Hematopoietic multipotent progenitor cell treated with erythropoietin and hydrocortisone succinate and interleukin-3 and kit ligand, for 8 days (in vitro differentiated cells): ENCODE measurements around the gene SLC4A4.

Source experiments
- DNase-seq: peaks from one replicate; pipeline ENCODE4 v3.0.0-alpha.2; 2015

SLC4A4 gene

DNA sequence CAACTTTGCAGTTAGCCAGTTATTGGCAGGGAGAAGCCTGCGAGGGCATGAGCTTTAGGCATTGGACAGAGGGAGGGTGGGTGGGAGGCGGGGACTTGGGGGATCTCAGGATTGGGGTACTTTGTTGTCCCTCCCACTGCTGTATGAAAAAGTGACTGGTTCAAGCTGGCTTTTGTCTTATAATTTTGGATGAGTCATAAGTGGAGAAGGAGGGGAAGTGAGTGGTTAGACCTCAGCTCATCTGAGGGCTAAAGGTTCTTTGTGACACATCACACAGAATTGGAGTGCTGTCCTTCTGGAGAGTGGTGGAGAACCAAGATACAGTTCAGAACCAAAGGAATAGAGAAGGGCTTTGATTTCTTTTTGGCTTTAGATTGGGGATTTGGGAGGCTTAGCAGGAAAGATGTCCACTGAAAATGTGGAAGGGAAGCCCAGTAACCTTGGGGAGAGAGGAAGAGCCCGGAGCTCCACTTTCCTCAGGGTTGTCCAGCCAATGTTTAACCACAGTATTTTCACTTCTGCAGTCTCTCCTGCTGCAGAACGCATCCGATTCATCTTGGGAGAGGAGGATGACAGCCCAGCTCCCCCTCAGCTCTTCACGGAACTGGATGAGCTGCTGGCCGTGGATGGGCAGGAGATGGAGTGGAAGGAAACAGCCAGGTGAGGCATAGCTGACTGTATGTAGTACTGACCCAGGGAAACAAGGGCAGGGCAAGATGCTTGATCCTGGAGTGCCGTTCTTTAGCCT is at the start of gene SLC4A4:
Gene SLC4A4, plus strand, starts transcription at position 175 of the 748 bp plus-strand sequence.
- DNase-seq, result no peak

DNA sequence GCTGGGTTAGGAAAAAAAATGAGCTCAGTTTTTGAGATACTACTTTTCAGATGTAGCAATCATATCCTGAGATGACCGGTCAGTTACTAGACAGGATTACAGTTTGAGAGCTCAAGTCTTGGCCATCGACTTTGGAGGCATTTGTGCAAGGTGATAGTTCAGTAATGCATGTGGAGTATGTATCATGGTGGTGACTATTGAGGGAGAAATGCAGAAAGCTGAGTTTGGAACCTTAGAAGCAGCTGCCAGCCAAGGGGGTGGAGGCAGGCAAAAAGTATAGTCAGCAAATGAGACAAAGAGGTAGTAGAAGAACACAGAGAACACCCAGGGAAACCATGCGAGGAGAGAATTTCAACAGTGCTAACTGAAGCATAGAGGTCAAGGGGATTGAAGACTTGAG is 48.7 kb upstream of the SLC4A4 start:
- DNase-seq, result no peak

DNA sequence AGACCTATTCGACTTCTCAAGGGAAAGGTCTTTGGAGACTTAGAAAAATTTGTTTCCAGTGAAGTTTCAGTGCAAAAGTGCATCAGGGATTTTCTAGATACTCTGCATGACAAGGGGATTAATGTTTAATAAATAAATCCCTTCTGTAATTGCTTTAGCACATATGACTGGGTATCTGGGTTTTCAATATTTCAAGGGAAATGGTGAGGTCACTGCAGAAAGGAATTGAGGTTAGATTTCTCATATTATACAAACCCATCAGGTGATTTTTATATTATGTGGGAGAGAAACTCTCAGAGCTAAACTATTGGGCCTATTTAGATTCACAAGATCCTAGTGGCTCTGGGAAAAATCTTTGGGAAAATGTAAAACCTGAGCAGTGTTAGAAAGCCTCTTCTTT is 48.3 kb upstream of the SLC4A4 start:
- DNase-seq, result no peak

DNA sequence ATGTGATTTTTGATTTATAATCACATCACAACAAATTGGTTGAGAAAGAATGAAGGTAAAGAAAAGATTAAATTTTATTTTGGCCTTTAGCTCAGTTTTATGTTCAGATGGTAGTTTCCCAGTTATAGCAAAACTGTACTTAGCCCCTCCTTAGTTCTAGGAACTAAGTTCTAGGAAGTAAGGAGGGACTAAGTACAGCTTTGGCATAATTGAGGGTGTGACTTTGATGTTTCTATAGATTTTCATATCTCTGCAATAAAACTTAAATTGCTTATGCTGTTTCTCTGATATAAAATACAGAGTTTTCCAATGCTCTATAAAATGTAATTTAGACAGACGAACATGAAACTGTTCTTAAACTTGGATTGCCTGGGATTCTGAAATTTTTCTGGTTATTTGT is 46.6 kb upstream of the SLC4A4 start:
- DNase-seq, result no peak

DNA sequence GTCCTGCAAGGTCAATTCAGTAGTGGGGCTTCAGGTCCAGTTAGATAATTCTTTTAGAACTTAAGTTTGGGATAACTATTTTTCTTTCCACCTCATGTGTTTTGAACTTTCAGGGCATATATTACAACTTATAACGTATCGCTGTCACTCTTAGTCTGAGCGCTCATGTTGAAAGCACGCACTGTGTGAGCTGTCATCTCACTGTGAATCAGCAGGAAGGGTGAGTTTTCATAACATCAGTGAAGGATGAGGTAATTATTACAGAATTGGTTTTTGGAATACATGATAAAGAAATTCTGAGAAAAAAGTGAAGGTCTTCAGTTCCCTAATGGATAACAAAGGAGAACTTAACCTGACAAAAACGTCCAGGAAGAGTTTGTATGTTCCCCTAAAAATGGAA is 45.1 kb upstream of the SLC4A4 start:
- DNase-seq, result no peak

DNA sequence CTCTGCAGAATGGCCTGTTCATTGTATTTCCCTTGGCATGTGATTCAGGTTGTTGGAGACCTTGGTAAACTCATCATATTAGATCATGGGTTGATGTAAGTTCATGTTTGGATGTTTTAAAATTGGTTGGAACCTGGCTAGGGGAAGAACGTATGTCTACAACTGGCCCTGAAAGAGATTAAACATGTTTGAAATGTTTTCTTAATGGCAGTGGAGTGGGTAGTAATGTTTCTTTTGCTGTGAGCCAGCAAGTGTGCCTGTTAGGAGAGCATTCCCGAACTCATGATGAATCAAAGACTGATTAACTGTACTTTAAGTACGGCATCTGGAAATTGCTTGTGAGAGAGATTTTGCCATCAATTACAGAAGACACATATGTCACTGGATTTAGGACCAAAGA is 44.5 kb upstream of the SLC4A4 start:
- DNase-seq, result no peak

DNA sequence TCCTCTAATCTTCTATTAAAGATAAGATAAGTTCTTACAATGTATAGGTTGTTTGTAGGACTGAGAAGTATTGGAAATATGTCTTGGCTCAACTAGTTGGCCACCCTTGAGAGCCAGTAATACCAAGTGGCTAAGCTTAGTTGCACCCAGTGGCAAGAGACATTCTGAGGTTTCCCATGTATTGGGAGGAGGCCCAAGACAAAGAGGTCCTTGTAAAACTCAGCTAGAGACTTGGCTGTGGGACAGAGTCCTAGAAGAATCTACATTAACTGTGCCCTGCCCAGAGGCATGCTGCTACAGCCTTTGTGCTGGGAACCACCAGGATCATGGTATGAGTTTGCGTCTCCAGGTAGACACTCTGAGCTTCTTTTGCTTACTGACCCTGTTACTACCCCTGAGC is 41.9 kb upstream of the SLC4A4 start:
- DNase-seq, result no peak

DNA sequence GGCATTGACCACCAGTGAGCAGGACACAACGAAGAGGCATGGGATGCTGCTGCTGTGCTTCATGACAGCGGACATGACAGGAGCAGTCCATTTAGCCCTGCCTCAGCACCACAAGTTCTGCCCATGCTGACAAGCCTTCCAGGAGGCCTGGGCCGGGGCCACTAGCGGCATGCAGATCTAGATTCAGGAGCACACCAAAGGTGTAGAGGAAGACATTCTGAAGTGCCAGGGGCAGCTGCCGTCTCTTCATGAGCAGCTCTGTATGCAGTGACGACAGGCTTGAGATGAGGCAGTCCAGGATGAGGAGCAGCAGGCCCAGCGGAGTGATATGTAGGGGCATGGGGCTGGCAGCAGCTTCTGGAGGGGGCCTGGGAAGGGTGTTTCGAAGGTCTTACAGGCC is 38.5 kb upstream of the SLC4A4 start:
- DNase-seq, result no peak

DNA sequence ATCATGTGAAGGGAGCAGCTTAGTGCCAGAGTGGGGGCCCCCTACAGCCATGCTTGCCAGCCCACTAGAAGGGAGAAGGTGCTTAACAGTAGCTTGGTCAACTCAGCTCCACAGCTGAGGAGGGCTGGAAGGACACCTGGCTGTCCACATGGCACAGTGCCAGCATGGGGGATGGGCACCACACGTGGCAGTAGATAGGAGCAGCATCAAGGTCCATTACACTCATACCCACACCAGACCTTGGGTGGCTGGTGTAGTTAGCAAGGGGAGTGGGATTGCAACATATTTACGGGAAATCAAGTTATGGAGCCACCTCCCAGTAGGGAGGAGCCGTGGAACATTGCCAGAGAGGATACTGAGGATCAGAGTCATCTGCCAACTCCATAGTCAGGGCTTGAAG is 37.9 kb upstream of the SLC4A4 start:
- no peak for DNase-seq

DNA sequence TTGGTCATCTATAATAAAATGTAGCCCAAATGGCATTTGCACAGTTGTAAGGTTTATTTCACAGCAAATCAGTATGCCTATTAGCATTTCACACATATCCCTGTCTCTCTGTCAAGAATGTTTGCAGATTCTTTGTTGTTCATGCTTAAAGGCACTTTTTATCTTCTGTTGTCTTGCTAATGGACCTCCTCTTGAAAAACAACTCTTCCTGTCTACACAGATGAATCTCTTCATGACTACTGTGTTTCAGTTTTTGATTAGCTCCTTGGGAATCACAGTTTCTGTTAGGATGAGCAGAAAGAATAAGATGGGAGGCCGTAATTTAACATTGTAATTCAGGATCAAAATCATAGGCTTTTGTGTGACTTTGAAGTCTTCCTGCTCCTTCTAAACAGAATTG is 35.5 kb upstream of the SLC4A4 start:
- DNase-seq, result no peak

DNA sequence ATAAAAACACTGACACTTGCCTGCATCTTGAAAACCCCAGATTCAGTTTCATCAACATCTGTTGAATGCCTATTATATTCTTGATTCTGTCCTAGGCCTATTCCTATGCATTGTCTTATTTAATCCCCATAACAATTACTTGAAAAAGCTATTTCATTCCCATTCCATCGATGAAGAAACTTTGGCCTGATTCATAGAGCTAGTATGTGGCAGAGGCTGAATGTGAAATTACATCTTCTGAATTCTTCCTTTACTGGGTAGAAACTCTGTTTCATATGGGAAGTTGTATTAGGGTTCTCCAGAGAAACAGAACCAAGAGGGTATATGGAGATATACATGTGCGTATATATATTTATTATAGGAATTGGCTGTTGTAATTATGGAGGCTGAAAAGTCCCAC is 35.0 kb upstream of the SLC4A4 start:
- no peak for DNase-seq

DNA sequence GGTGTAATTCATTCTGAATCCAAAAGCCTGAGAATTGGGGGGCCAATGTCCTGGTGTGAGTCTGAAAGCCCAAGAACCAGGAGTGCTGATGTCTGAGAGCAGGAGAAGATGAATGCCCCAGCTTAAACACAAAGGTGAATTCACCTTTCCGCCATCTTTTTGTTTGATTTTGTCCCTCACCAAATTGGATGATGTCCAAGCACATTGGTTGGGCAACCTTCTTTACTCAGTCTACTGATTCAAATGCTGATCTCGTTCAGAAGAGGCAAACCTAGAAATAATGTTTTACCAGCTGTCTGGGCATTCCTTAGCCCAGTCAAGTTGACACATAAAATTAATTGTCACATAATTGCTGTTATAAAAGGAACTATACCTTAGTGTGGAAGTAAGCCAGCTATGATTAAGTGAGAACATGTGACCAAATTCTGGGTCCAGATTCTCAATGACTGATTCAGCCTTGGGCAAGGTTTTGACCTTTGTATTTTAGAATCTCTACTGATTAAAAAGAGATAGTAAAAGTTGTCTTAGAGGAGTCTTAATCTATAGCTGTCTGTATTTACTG is 34.5 kb upstream of the SLC4A4 start:
- no peak for DNase-seq

DNA sequence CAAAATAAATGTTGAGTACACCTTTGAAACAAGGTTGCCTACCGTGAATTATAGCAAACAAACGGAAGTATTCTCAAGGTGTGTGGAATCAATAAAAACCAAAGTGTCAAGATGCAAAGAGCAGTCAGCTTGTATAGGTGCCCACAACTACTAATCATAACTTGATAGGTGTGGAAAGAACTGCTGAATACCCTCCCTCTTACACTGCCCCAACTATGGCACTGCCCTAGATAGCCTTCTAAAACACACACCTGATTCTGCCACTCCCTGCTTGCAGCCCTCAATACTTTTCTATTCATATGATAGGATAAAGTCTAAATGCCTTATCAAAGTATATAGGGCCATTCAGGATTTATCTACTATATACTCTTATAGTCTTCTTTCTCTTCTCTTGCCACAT is 31.1 kb upstream of the SLC4A4 start:
- DNase-seq, result no peak

DNA sequence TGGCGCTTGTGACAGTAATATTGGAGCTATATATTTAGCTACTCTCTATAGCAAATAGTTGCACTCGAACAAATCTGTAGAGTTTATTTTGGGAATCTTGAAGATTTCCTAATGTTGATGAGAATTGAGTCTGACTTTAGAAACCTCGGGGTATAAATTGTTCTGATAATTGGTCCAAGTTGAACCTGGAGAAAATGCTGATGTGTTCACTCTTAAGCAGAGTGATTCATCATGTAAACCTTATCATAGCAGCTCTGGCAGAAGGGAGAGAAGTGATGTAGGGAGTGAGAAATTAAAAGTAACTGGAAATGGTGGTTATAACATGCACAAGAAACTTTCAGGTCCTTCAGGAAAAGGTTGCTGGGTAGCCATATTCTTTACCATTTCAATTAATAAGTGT is 16.4 kb upstream of the SLC4A4 start:
- DNase-seq, result no peak

DNA sequence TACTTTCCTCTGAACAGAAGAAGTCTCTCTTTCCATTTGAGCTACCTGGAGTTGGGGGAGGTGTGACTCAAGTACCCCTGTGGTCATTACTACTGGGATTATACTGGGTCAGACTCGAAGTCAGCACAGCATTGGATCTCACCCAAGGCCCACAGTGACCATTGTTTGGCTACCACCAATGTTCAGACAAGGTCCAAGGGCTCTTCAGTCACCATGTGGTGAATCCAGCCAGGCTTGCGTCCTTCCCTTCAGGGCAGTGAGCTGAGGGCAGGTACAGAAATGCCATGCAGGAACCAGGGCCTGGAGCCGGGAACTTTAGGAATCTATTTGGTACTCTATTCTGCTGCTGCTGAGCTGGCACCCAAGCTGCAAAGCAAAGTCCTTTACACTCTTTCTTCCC is 5.5 kb upstream of the SLC4A4 start:
- no peak for DNase-seq

DNA sequence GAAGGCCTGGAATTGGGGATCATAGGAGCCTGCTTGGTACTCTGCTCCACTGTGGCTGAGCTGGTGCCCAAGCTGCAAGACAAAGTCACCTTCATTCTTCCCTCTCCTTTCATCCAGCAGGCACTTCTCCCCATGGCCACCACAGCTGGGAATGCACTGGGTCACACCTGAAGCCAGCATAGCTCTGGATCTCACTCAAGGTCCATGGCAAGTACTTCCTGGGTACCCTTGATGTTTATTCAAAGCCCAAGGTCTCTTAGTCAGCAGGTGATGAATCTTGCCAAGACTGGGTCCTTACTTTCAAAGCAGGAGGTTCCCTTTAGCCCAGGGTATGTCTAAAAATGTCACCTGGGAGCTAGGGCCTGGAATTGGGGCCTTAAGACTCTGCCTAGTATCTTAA is 4.9 kb upstream of the SLC4A4 start:
- DNase-seq, result no peak

DNA sequence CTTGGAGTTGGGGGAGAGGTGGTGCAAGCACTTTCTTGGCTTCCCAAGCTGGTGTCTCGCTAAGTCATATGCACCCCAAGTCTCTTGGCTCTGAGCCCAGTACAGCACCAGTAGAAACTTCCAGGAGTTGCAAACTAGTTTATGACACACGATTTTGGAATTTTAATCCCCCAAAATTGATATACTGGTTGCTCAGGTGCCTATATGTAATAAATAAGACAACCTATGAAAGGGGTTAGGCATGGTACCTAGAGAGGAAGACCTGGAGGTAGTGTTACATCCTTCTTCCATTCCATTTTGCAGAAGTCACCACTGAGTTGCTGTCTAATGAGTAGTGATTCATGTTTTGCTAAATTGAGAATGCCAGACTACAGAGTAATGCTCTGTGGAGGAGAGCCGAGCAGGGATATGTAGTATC is 4.3 kb upstream of the SLC4A4 start:
- DNase-seq, result no peak

DNA sequence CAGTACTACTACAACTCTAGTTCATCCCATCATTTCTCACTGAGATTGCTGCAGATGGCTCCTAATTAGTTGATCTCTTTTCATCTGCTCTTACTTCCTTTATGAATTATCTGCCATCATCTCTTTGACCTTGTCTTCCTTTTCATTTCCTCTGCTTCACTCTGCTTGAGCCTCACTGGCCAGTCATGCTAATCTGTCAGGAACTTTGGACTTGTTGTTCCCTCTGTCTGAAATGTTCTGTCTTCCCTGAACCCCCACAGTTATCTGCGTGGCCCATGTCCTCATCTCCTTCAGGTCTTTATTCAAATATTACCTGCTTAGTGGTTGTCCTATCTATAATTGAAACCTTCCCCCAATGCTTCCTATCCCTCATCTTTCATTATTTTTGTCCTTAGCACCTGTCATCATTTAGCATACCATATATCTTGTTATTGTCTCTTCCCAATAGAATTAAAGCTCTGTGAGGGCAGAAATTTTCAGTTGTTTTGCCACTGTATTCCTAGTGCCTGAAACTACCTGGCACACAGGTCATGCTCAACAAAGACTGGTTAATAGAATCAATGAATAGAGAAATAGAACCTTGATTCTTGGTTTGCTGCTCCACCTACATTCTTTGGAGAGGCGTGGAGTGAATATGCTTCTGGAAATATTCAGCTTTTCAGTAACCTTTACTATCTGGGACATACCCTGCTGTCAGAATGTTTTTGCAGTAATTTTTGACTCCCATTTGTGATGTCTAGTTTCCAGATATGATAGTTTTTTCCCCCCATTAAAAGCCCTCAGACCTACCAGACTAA is 5.0 kb downstream of the SLC4A4 start:
- DNase-seq, result no peak

DNA sequence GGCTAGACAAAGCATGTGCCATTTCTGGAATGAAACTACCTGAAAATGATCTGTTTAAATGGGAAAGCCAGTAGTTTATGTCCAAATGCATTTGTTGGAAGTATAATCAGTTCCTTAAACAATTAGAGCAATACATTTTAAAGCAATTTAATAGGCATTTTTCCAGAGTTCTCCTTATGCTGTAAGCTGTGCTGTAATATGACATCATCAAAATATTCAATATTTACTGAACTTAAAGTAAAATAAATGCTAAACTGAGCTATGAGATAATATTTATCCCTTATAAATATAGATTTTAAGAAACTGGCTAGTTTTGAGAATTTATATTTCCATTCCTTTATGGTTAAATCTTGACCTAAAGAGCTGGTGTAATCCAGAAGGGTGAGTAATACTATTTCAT is 7.9 kb downstream of the SLC4A4 start:
- no peak for DNase-seq

DNA sequence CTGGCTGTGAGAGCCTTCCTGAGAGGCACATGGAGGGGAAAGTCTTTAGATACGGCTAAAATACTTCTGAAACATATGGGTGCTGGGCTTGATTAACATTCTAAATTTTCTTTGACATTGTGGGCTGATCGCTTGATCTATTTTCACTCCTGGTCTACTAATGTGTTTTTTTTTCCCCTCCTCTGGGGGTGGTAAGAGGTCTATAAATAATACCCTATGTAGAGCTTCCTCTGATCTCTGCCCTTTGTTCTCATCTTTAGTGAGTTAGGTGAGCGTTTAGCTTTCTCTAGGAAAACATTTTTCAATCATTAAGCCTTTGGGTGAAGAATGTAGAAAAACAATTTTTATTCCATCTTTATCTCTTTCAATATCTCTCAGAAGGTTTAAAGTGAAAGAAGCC is 9.8 kb downstream of the SLC4A4 start:
- DNase-seq, result no peak

DNA sequence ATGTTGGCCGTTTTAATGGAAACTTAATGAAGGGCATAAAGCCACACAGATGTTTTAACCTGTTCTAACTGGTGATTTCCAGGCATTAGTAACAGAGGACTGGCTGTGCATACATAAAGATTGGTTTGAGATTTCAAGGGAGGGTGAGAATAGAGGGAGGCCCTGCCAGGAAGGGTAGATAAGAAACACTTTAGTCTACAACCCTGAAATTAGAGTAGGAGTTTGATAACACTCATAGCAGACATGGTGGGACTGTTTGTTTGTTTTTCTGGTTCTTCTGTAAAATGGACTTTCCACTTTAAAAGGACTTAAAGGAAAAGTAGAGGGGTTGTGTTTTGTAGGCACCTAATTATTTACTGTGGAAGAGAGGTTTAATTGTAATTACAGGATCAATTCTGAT is 16.2 kb downstream of the SLC4A4 start:
- DNase-seq, result no peak

DNA sequence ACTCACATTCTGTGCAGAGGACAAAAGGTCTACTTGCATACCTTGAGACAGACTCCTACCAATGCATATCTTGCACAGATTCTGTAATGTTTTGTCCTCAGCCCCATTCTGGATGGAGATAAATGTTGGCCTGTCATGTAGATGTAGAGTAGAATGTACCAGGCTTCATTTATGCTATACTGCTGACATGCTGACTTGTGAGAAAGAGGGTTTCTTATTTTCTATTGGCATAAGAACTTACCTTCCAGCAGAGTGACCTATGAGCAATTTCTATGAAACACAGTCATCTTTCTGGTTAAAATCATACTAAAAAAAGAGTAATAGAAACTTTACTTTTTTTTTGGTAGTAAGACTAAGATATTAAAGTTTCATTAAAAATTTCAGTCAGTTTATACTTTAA is 17.2 kb downstream of the SLC4A4 start:
- no peak for DNase-seq

DNA sequence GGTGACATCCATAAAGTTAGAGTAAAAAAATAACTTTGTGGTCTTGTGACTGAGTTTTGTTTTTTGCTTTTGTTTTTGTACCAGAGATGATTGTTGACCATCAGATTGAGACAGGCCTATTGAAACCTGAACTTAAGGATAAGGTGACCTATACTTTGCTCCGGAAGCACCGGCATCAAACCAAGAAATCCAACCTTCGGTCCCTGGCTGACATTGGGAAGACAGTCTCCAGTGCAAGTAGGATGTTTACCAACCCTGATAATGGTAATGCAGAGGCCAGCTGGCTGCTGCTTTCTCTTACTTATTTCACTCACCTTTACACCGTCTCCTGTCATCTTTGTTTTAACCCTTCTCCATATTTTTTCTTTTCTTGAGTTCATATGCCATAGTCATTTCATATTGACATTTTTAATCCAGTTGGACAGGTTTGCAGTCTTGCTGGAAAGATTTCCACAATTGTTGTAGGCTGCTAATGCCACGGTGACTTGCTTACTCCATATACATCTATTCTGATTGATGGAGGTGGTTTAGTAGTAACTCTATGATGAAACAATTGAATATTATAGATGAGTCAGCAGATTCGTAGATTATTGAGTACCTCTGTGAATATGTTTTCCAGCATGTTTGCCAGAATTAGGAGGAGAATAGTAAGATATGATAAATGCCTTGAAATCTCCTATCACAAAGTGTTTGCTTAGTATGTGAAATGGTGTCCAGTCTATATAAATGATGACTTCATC is 18.3 kb downstream of the SLC4A4 start:
- no peak for DNase-seq

DNA sequence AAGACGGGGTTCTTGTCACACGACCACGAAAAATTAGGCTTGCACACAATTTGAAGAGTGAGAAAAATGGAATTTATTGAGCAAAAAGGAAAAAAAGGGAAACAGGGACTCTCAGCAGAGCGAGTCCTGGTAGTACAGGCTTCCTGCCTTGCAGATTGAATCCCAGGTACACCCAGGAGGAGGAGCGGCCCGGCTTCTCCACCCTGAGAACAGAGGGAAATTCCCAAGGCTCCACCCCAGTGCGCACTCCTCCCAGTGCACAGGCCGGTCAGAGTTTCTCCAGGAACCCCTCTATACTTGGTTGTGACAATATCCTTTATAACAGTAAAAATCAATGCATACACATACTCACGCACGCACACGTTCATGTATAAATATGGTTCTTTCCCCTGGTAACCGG is 22.0 kb downstream of the SLC4A4 start:
- DNase-seq, result no peak
